ENCODE results near the gene DNTT.

- TF ChIP-seq CTCF (IDR thresholded peaks at IDR 0.05; ENCODE audit: insufficient read depth, low read length, poor library complexity, severe bottlenecking) (no peak), EZH2phosphoT487 (conservative IDR thresholded peaks at IDR 0.05; ENCODE audit: low read length) (no peak)
Observed at GRCh38 chr10:96368971-96369370, 64.7 kb downstream of the DNTT start.
